ENCODE measurements around the gene VOPP1.
A peak's percentile ranks its signal among the peaks of the same experiment; 100 is the strongest.

The VOPP1 gene

GRCh38 chr7:55576753-55577152 lies 4.5 kb upstream of the VOPP1 start:
- DNase-seq (ENCODE audit: low spot score), result no peak

GRCh38 chr7:55575733-55576132 lies 3.4 kb upstream of the VOPP1 start:
- no peak for DNase-seq (ENCODE audit: low spot score)

- no peak for DNase-seq (ENCODE audit: low spot score)
These were observed 2.8 kb upstream of the VOPP1 start for GRCh38 chr7:55575098-55575497.

GRCh38 chr7:55574051-55574717 lies 1.9 kb upstream of the VOPP1 start:
- DNase-seq (ENCODE audit: low spot score), result no peak

- no peak for DNase-seq (ENCODE audit: low spot score)
These were observed 1.1 kb upstream of the VOPP1 start for GRCh38 chr7:55573234-55573900.

- peak; percentile 75 for DNase-seq (ENCODE audit: low spot score)
These were observed 558 bp downstream of the VOPP1 start for GRCh38 chr7:55571511-55572377.

- no peak for DNase-seq (ENCODE audit: low spot score)
These were observed 1.4 kb downstream of the VOPP1 start for GRCh38 chr7:55570939-55571338.

- DNase-seq (ENCODE audit: low spot score), result no peak
These were observed 2.0 kb downstream of the VOPP1 start for GRCh38 chr7:55570218-55570873.

- DNase-seq (ENCODE audit: low spot score), result no peak
These were observed 2.5 kb downstream of the VOPP1 start for GRCh38 chr7:55569797-55570196.

GRCh38 chr7:55569269-55569663 lies 3.0 kb downstream of the VOPP1 start:
- DNase-seq (ENCODE audit: low spot score), result no peak

- DNase-seq (ENCODE audit: low spot score), result no peak
These were observed 3.6 kb downstream of the VOPP1 start for GRCh38 chr7:55568613-55569268.

- DNase-seq (ENCODE audit: low spot score), result no peak
These were observed 4.7 kb downstream of the VOPP1 start for GRCh38 chr7:55567571-55567970.

GRCh38 chr7:55565681-55566080 lies 6.6 kb downstream of the VOPP1 start:
- DNase-seq (ENCODE audit: low spot score), result no peak

GRCh38 chr7:55563596-55564325 lies 8.5 kb downstream of the VOPP1 start:
- no peak for DNase-seq (ENCODE audit: low spot score)

GRCh38 chr7:55561690-55562089 lies 10.6 kb downstream of the VOPP1 start:
- DNase-seq (ENCODE audit: low spot score), result no peak

GRCh38 chr7:55558962-55559920 lies 13.1 kb downstream of the VOPP1 start:
- no peak for DNase-seq (ENCODE audit: low spot score)

- no peak for DNase-seq (ENCODE audit: low spot score)
These were observed 14.6 kb downstream of the VOPP1 start for GRCh38 chr7:55557666-55558188.

- DNase-seq (ENCODE audit: low spot score), result no peak
These were observed 15.8 kb downstream of the VOPP1 start for GRCh38 chr7:55556492-55556891.

GRCh38 chr7:55556031-55556430 lies 16.3 kb downstream of the VOPP1 start:
- DNase-seq (ENCODE audit: low spot score), result no peak

GRCh38 chr7:55555160-55555559 lies 17.1 kb downstream of the VOPP1 start:
- no peak for DNase-seq (ENCODE audit: low spot score)

Data from ecto neural progenitor cell (in vitro differentiated cells).